Caco-2 (cell line): Measurements from ENCODE around the gene PNKD. TPM values are rescaled to one million over a fixed set of nuclear protein-coding genes. Genes with fewer than 3 reads are reported as not detected.
A peak's percentile ranks its signal among the peaks of the same experiment; 100 is the strongest.

Experiments used
- BruUV-seq: library from RNA; stranded (reverse); fragments of 400-500 nt; replicated peaks from 2 replicates; lab custom pipeline; 2021; lab: Mats Ljungman, UMichigan
- CTCF ChIA-PET: fragments of 300-600 bp; sonication (Branson Sonifier 250); formaldehyde crosslinking; loops from one replicate; lab custom pipeline; 2022; ENCODE audit warnings: antibody characterized with exemption; lab: Charles Lee
- POLR2A ChIA-PET: fragments of 300-600 bp; sonication (Branson Sonifier 250); formaldehyde crosslinking; loops from one replicate; lab custom pipeline; 2022; ENCODE audit warnings: antibody characterized with exemption; lab: Charles Lee
- DNase-seq, 2 experiments: peaks; one replicate each; pipeline versions ENCODE4 v3.0.0 to v3.0.0-alpha.2; 2020 to 2022
- H3K27me3 ChIP-seq: replicated peaks from 2 replicates; pipeline ENCODE4 v1.6.0; 2011; ENCODE audit warnings: low read length; ENCODE audit not compliant: control insufficient read depth, insufficient read depth
- H3K36me3 ChIP-seq: 2 replicates; pipeline ENCODE4 v1.5.1; 2011; ENCODE audit warnings: low read length; ENCODE audit not compliant: control insufficient read depth, insufficient read depth
- H3K4me1 ChIP-seq: fragments of 250-450 bp; sonication (Bioruptor Pico); 2 replicates; pipeline ENCODE4 v1.5.1; 2020; ENCODE audit warnings: mild to moderate bottlenecking
- H3K4me3 ChIP-seq: 2 replicates; pipeline ENCODE4 v1.5.1; 2011; ENCODE audit warnings: low read depth, mild to moderate bottlenecking, control low read depth, low read length
- H3K9me3 ChIP-seq: fragments of 250-450 bp; sonication (Bioruptor Pico); 2 replicates; pipeline ENCODE4 v1.5.1; 2020; ENCODE audit warnings: mild to moderate bottlenecking, moderate library complexity
- H3K27ac Mint-ChIP-seq: one replicate; pipeline ENCODE4 v1.8.0; 2022; ENCODE audit warnings: mixed read lengths; ENCODE audit not compliant: unreplicated experiment
- H3K27me3 Mint-ChIP-seq: one replicate; pipeline ENCODE4 v1.8.0; 2022; ENCODE audit warnings: mixed read lengths; ENCODE audit not compliant: insufficient read depth, unreplicated experiment
- H3K36me3 Mint-ChIP-seq: one replicate; pipeline ENCODE4 v1.8.0; 2022; ENCODE audit warnings: mild to moderate bottlenecking, mixed read lengths; ENCODE audit not compliant: insufficient read depth, unreplicated experiment
- H3K4me1 Mint-ChIP-seq: one replicate; pipeline ENCODE4 v1.8.0; 2022; ENCODE audit warnings: low read depth, mixed read lengths; ENCODE audit not compliant: unreplicated experiment
- H3K4me3 Mint-ChIP-seq: one replicate; pipeline ENCODE4 v1.8.0; 2022; ENCODE audit warnings: mild to moderate bottlenecking, moderate library complexity, mixed read lengths; ENCODE audit not compliant: unreplicated experiment
- H3K9me3 Mint-ChIP-seq: one replicate; pipeline ENCODE4 v1.8.0; 2022; ENCODE audit warnings: mixed read lengths; ENCODE audit not compliant: unreplicated experiment
- CTCF ChIP-seq, 2 experiments: fragments of 200-600 bp in 1 of 2; IDR thresholded peaks; 1 replicate in 1 of 2; 2 replicates in 1 of 2; pipeline versions ENCODE4 v1.5.1 to v1.8.0; 2011 to 2022; ENCODE audit warnings: antibody characterized with exemption in 1 of 2, control low read depth in 1 of 2, inconsistent platforms in 1 of 2, low read depth in 1 of 2, low read length in 1 of 2, mild to moderate bottlenecking in 1 of 2, moderate library complexity in 1 of 2; ENCODE audit not compliant: insufficient read depth in 1 of 2, severe bottlenecking in 1 of 2, unreplicated experiment in 1 of 2
- intact Hi-C: fragments of 100-400 bp; cut with micrococcal nuclease; formaldehyde crosslinking; loops from one replicate; pipeline ENCODE4 v1.10.0; 2022; ENCODE audit not compliant: unreplicated experiment
- total RNA-seq: library from RNA; stranded (reverse); gene quantifications from 2 replicates; pipeline ENCODE4 v1.2.3, GENCODE V29; 2022

The PNKD gene
- total RNA-seq, 1 experiment from 2014 or later = 39.2 TPM

GRCh38 chr2:218280260-218280870, 10.0 kb downstream of the PNKD start:
- no peaks in the 10 kb centered on the region for H3K27me3 ChIP-seq
- BruUV-seq = no TSS peak
- no peak for TF ChIP-seq CTCF (IDR thresholded peaks at IDR 0.05; ENCODE audit: insufficient read depth in 1 of 2, low read depth in 1 of 2, low read length in 1 of 2, severe bottlenecking in 1 of 2, unreplicated experiment in 1 of 2)
- H3K4me1 ChIP-seq = peaks cover 33% of the 10 kb centered on the region
- H3K4me3 Mint-ChIP-seq = no peak overlapping the region
- no peak overlapping the region for H3K4me3 ChIP-seq
- H3K36me3 ChIP-seq = peaks cover 6% of the 10 kb centered on the region
- H3K36me3 Mint-ChIP-seq = peaks cover 81% of the 10 kb centered on the region
- H3K9me3 Mint-ChIP-seq = no peaks in the 10 kb centered on the region
- H3K9me3 ChIP-seq = no peaks in the 10 kb centered on the region
- DNase-seq = no peak
- H3K27me3 Mint-ChIP-seq = no peaks in the 10 kb centered on the region
- no peak overlapping the region for H3K27ac Mint-ChIP-seq
- ChIA-PET CTCF (no interaction called here), POLR2A (interaction anchor here (1.1 kb wide), 1 partner anchor 14 kb away, joined by 12 read pairs; no protein-coding TSS in a partner anchor)
- H3K4me1 Mint-ChIP-seq = peaks cover 22% of the 10 kb centered on the region
- intact Hi-C loops = no loop called here

GRCh38 chr2:218281449-218281848, 11.1 kb downstream of the PNKD start:
- CTCF ChIA-PET = no interaction called here
- no peak for TF ChIP-seq CTCF (IDR thresholded peaks at IDR 0.05; ENCODE audit: insufficient read depth in 1 of 2, low read depth in 1 of 2, low read length in 1 of 2, severe bottlenecking in 1 of 2, unreplicated experiment in 1 of 2)
- peaks cover 27% of the 10 kb centered on the region for H3K4me1 Mint-ChIP-seq
- POLR2A ChIA-PET = interaction anchor here (1.1 kb wide), 1 partner anchor 13 kb away, joined by 12 read pairs; no protein-coding TSS in a partner anchor
- peak overlapping the region; percentile 70 for H3K27ac Mint-ChIP-seq
- Histone ChIP-seq H3K4me3 (no peak overlapping the region), H3K27me3 (no peaks in the 10 kb centered on the region), H3K9me3 (no peaks in the 10 kb centered on the region), H3K4me1 (peaks cover 44% of the 10 kb centered on the region), H3K36me3 (peaks cover 6% of the 10 kb centered on the region)
- H3K27me3 Mint-ChIP-seq = no peaks in the 10 kb centered on the region
- no peaks in the 10 kb centered on the region for H3K9me3 Mint-ChIP-seq
- peak overlapping the region; percentile 28 for H3K4me3 Mint-ChIP-seq
- H3K36me3 Mint-ChIP-seq = peaks cover 89% of the 10 kb centered on the region
- intact Hi-C loops = no loop called here
- BruUV-seq = no TSS peak
- no peak for DNase-seq

DNA sequence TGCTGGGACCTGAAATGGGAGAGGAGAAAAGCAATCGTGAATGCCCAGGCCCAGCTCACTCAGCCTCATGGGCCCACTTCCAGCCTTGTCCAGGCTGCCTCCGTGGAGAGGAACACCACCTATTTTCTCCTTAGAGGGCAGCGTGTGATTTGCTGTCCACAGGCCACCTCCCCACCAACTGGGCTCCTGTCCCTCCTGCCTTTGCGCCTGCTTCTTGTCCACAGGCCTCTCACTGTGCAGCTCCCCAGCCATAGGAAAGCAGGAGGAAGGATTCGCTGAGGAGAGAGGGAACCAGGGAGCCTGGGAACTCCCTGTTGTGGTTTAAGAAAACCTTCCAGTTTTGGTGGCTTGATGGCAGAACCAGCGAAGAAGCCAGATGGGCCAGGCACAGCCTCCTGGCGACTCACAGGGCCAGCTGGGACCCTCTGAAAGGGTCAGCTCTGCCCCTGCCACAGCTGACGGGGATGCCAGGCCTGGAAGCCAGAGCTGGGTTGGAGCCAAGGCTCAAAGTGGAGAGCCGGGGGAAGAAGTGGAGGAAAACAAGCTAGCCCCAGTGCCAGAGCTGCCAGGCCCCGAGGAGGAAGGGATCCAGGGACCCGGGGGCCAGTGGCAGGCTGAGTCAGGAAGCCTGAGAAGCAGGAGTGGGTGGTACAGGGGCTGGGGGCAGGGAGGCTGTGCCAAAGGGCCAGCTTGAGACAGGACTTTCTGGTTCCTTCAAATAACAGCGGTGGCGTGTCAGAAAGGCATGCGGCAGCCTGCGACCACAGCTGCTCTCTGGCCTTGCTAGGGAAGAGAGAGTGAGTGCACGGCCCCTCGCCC, 12.1 kb downstream of the PNKD start:
- H3K4me1 Mint-ChIP-seq = peaks cover 37% of the 10 kb centered on the region
- TF ChIP-seq CTCF (IDR thresholded peaks at IDR 0.05; ENCODE audit: insufficient read depth in 1 of 2, low read depth in 1 of 2, low read length in 1 of 2, severe bottlenecking in 1 of 2, unreplicated experiment in 1 of 2) = no peak
- CTCF ChIA-PET = no interaction called here

More for the DNA sequence above, 12.1 kb downstream of the PNKD start:
- H3K27me3 ChIP-seq = no peaks in the 10 kb centered on the region
- peaks cover 6% of the 10 kb centered on the region for H3K36me3 ChIP-seq
- H3K4me3 ChIP-seq = no peak overlapping the region
- Mint-ChIP-seq H3K27me3 (no peaks in the 10 kb centered on the region), H3K4me3 (no peak overlapping the region), H3K27ac (peak overlapping the region; percentile 87), H3K9me3 (no peaks in the 10 kb centered on the region), H3K36me3 (peaks cover 89% of the 10 kb centered on the region)
- intact Hi-C loops = no loop called here
- DNase-seq = peak in 1 of 2 experiments; percentile 43
- peaks cover 54% of the 10 kb centered on the region for H3K4me1 ChIP-seq
- BruUV-seq = no TSS peak
- POLR2A ChIA-PET = no interaction called here
- no peaks in the 10 kb centered on the region for H3K9me3 ChIP-seq
